Neutrophil (primary cell): Measurements from ENCODE around the gene EXD2.

ENCODE experiments used
- H3K27ac ChIP-seq: fragments of 200-600 bp; sonication (generic); 2 replicates; pipeline ENCODE4 v1.5.1; 2016; ENCODE audit warnings: mild to moderate bottlenecking, moderate library complexity
- H3K27me3 ChIP-seq: fragments of 200-600 bp; sonication (generic); 2 replicates; pipeline ENCODE4 v1.6.0; 2016; ENCODE audit warnings: mild to moderate bottlenecking
- H3K36me3 ChIP-seq: fragments of 200-600 bp; sonication (generic); 2 replicates; pipeline ENCODE4 v1.5.1; 2017
- H3K4me1 ChIP-seq, 2 experiments: fragments of 200-600 bp in 1 of 2; sonication (generic) in 1 of 2; 1 replicate in 1 of 2; 2 replicates in 1 of 2; pipeline versions ENCODE4 v1.5.1 to v1.6.1; 2013 to 2016; ENCODE audit warnings: low read depth in 1 of 2, low read length in 1 of 2, mild to moderate bottlenecking in 1 of 2, moderate library complexity in 1 of 2; ENCODE audit not compliant: control insufficient read depth in 1 of 2, insufficient read depth in 1 of 2
- H3K4me3 ChIP-seq, 2 experiments: fragments of 200-600 bp in 1 of 2; sonication (generic) in 1 of 2; 1 replicate in 1 of 2; 2 replicates in 1 of 2; pipeline ENCODE4 v1.5.1; 2013 to 2016; ENCODE audit warnings: low read depth in 1 of 2, low read length in 1 of 2, mild to moderate bottlenecking in 1 of 2, moderate library complexity in 1 of 2
- H3K9me3 ChIP-seq: fragments of 200-600 bp; sonication (generic); 2 replicates; pipeline ENCODE4 v1.5.1; 2016
- CTCF ChIP-seq: fragments of 200-600 bp; sonication (generic); IDR thresholded peaks from 2 replicates; pipeline ENCODE4 v1.5.1; 2016; ENCODE audit warnings: antibody characterized with exemption

EXD2 gene

GRCh38 chr14:69291891-69292561 is 100.7 kb downstream of the EXD2 start:
- Histone ChIP-seq H3K36me3 (no peaks in the 10 kb centered on the region), H3K27me3 (peaks cover 19% of the 10 kb centered on the region), H3K4me1 (no peaks in the 10 kb centered on the region), H3K9me3 (no peaks in the 10 kb centered on the region), H3K27ac (no peak overlapping the region), H3K4me3 (no peak overlapping the region)
- no peak for TF ChIP-seq CTCF
